H9 (cell line): Measurements from ENCODE around the gene PATL2. TPM values are rescaled to one million over a fixed set of nuclear protein-coding genes. Genes with fewer than 3 reads are reported as not detected.

Experiments
- DNase-seq: peaks from one replicate; pipeline ENCODE4 v3.0.0-alpha.2; 2017
- H2AFZ ChIP-seq: one replicate; pipeline ENCODE4 v1.6.1; 2013; ENCODE audit warnings: mild to moderate bottlenecking, low read length, control low read depth, moderate library complexity
- H2AK5ac ChIP-seq: 2 replicates; pipeline ENCODE4 v1.6.1; 2013; ENCODE audit warnings: low read length, control low read depth, mixed read lengths; ENCODE audit not compliant: insufficient read length
- H2BK120ac ChIP-seq: one replicate; pipeline ENCODE4 v1.6.1; 2013; ENCODE audit warnings: low read depth, mild to moderate bottlenecking, low read length, control low read depth, inconsistent platforms; ENCODE audit not compliant: poor library complexity, severe bottlenecking
- H2BK12ac ChIP-seq: 2 replicates; pipeline ENCODE4 v1.6.1; 2013; ENCODE audit warnings: low read length, control low read depth, mixed read lengths, low read depth; ENCODE audit not compliant: insufficient read length
- H2BK15ac ChIP-seq: 2 replicates; pipeline ENCODE4 v1.6.1; 2013; ENCODE audit warnings: low read depth, low read length, control low read depth
- H2BK20ac ChIP-seq: one replicate; pipeline ENCODE4 v1.6.1; 2013; ENCODE audit warnings: low read depth, mild to moderate bottlenecking, low read length, control low read depth, inconsistent platforms; ENCODE audit not compliant: poor library complexity, severe bottlenecking
- H2BK5ac ChIP-seq: 2 replicates; pipeline ENCODE4 v1.6.1; 2013; ENCODE audit warnings: low read length, control low read depth, mixed read lengths; ENCODE audit not compliant: insufficient read length
- H3K14ac ChIP-seq: 2 replicates; pipeline ENCODE4 v1.6.1; 2013; ENCODE audit warnings: low read length, control low read depth; ENCODE audit not compliant: insufficient read depth
- H3K18ac ChIP-seq: 2 replicates; pipeline ENCODE4 v1.6.1; 2013; ENCODE audit warnings: low read depth, mild to moderate bottlenecking, mixed read lengths, low read length, control low read depth; ENCODE audit not compliant: insufficient read length
- H3K23ac ChIP-seq: 2 replicates; pipeline ENCODE4 v1.6.1; 2013; ENCODE audit warnings: low read length, control low read depth, mixed read lengths, low read depth; ENCODE audit not compliant: insufficient read length
- H3K23me2 ChIP-seq: 2 replicates; pipeline ENCODE4 v1.6.1; 2013; ENCODE audit warnings: low read depth, mild to moderate bottlenecking, mixed read lengths, low read length, control low read depth; ENCODE audit not compliant: insufficient read length, poor library complexity, severe bottlenecking
- H3K27ac ChIP-seq: 2 replicates; pipeline ENCODE4 v1.5.1; 2013; ENCODE audit warnings: low read length, control low read depth, mixed read lengths, low read depth; ENCODE audit not compliant: insufficient read length
- H3K27me3 ChIP-seq: 2 replicates; pipeline ENCODE4 v1.6.1; 2013; ENCODE audit warnings: low read length, control low read depth, inconsistent platforms; ENCODE audit not compliant: insufficient read depth
- H3K4ac ChIP-seq: 2 replicates; pipeline ENCODE4 v1.6.1; 2013; ENCODE audit warnings: low read depth, mild to moderate bottlenecking, control low read depth, inconsistent platforms, low read length, moderate library complexity
- H3K4me1 ChIP-seq: 2 replicates; pipeline ENCODE4 v1.6.1; 2013; ENCODE audit warnings: low read length, control low read depth, inconsistent platforms; ENCODE audit not compliant: insufficient read depth
- H3K4me2 ChIP-seq: 2 replicates; pipeline ENCODE4 v1.6.1; 2013; ENCODE audit warnings: low read length, control low read depth, mixed read lengths; ENCODE audit not compliant: insufficient read length, insufficient read depth
- H3K56ac ChIP-seq: 2 replicates; pipeline ENCODE4 v1.6.1; 2013; ENCODE audit warnings: low read depth, mild to moderate bottlenecking, mixed read lengths, low read length, control low read depth; ENCODE audit not compliant: insufficient read length
- H3K79me1 ChIP-seq: 2 replicates; pipeline ENCODE4 v1.6.1; 2013; ENCODE audit warnings: low read depth, mild to moderate bottlenecking, moderate library complexity, low read length, control low read depth, inconsistent platforms; ENCODE audit not compliant: insufficient read depth, poor library complexity, severe bottlenecking
- H3K79me2 ChIP-seq: 2 replicates; pipeline ENCODE4 v1.6.1; 2013; ENCODE audit warnings: low read length, control low read depth, inconsistent platforms; ENCODE audit not compliant: insufficient read depth
- H3K9ac ChIP-seq: 2 replicates; pipeline ENCODE4 v1.6.1; 2013; ENCODE audit warnings: low read length, control low read depth, mixed read lengths; ENCODE audit not compliant: insufficient read length; ENCODE audit errors: extremely low read depth
- H3K9me3 ChIP-seq: one replicate; pipeline ENCODE4 v1.6.1; 2013; ENCODE audit warnings: low read depth, low read length, inconsistent platforms; ENCODE audit not compliant: control insufficient read depth
- H3T11ph ChIP-seq: one replicate; pipeline ENCODE4 v1.6.1; 2013; ENCODE audit warnings: mild to moderate bottlenecking, low read length, control low read depth, inconsistent platforms
- H4K20me1 ChIP-seq: one replicate; pipeline ENCODE4 v1.6.1; 2013; ENCODE audit not compliant: control insufficient read depth, insufficient read length, insufficient read depth
- H4K5ac ChIP-seq: 2 replicates; pipeline ENCODE4 v1.6.1; 2013; ENCODE audit warnings: low read depth, mild to moderate bottlenecking, mixed read lengths, low read length, control low read depth; ENCODE audit not compliant: insufficient read length
- H4K8ac ChIP-seq: replicated peaks from 2 replicates; pipeline ENCODE4 v1.6.1; 2013; ENCODE audit warnings: low read length, control low read depth, mixed read lengths, low read depth; ENCODE audit not compliant: insufficient read length
- H4K91ac ChIP-seq: 2 replicates; pipeline ENCODE4 v1.6.1; 2013; ENCODE audit warnings: low read depth, mild to moderate bottlenecking, moderate library complexity, mixed read lengths, low read length, control low read depth; ENCODE audit not compliant: insufficient read length
- H3K27ac Mint-ChIP-seq, 3 experiments: 2 replicates in 2 of 3; 3 replicates in 1 of 3; pipeline ENCODE4 v1.8.0; 2020 to 2021; ENCODE audit warnings: mixed read lengths in 3 of 3, mild to moderate bottlenecking in 1 of 3, moderate library complexity in 1 of 3
- H3K27me3 Mint-ChIP-seq: 2 replicates; pipeline ENCODE4 v1.8.0; 2021; ENCODE audit warnings: low read depth, mild to moderate bottlenecking, moderate library complexity, mixed read lengths
- H3K36me3 Mint-ChIP-seq, 3 experiments: 2 replicates in 2 of 3; 3 replicates in 1 of 3; pipeline ENCODE4 v1.8.0; 2020 to 2021; ENCODE audit warnings: low read depth in 3 of 3, mixed read lengths in 3 of 3; ENCODE audit not compliant: insufficient read depth in 1 of 3
- H3K4me1 Mint-ChIP-seq, 2 experiments: 2 replicates each; pipeline ENCODE4 v1.8.0; 2020; ENCODE audit warnings: mixed read lengths in 2 of 2
- H3K4me3 Mint-ChIP-seq, 2 experiments: 2 replicates in 1 of 2; 3 replicates in 1 of 2; pipeline ENCODE4 v1.8.0; 2020 to 2021; ENCODE audit warnings: mild to moderate bottlenecking in 2 of 2, mixed read lengths in 2 of 2, moderate library complexity in 1 of 2
- H3K9me3 Mint-ChIP-seq, 2 experiments: 2 replicates in 1 of 2; 3 replicates in 1 of 2; pipeline ENCODE4 v1.8.0; 2020; ENCODE audit warnings: mild to moderate bottlenecking in 2 of 2, mixed read lengths in 2 of 2, moderate library complexity in 1 of 2
- CTCF ChIP-seq: fragments of 200-600 bp; sonication (generic); conservative IDR thresholded peaks from 3 replicates; pipeline ENCODE4 v1.8.0; 2021; ENCODE audit warnings: antibody characterized with exemption, mild to moderate bottlenecking
- total RNA-seq: library from RNA; stranded (reverse); gene quantifications from 2 replicates; pipeline ENCODE4 v1.2.1, GENCODE V29; 2021

Gene PATL2
- total RNA-seq, 1 experiment from 2014 or later, result 0.46 TPM

GRCh38 chr15:44661576-44661975 lies 49.5 kb downstream of the PATL2 start:
- H3K27ac ChIP-seq, result no peak overlapping the region
- DNase-seq, result no peak
- peaks cover 6% of the 10 kb centered on the region for H3K79me1 ChIP-seq
- no peak overlapping the region for H2AFZ ChIP-seq
- H3K9me3 ChIP-seq, result no peaks in the 10 kb centered on the region
- H2BK12ac ChIP-seq, result no peak overlapping the region
- no peak overlapping the region for H3K18ac ChIP-seq
- H3K14ac ChIP-seq, result no peak overlapping the region
- H2BK5ac ChIP-seq, result no peak overlapping the region
- Mint-ChIP-seq H3K27ac (no peak overlapping the region), H3K27me3 (no peaks in the 10 kb centered on the region), H3K4me3 (peak overlapping the region; percentile 14 to 46; a peak in 2 of 5 replicates), H3K36me3 (peaks cover 2 to 18% (median 17%) of the 10 kb centered on the region in 3 experiments; a peak in 6 of 7 replicates), H3K9me3 (no peaks in the 10 kb centered on the region; a peak in 1 of 5 replicates), H3K4me1 (peaks cover 12 to 13% of the 10 kb centered on the region in 2 experiments)
- H2BK15ac ChIP-seq, result no peak overlapping the region
- H3K9ac ChIP-seq, result no peak overlapping the region
- no peak overlapping the region for H2BK120ac ChIP-seq
- H3K79me2 ChIP-seq, result no peaks in the 10 kb centered on the region
- TF ChIP-seq CTCF, result no peak
- no peak overlapping the region for H2BK20ac ChIP-seq
- H3T11ph ChIP-seq, result no peak overlapping the region
- no peak overlapping the region for H3K56ac ChIP-seq
- no peak overlapping the region for H4K91ac ChIP-seq
- H3K4me2 ChIP-seq, result no peak overlapping the region
- H2AK5ac ChIP-seq, result no peak overlapping the region
- no peak overlapping the region for H3K4ac ChIP-seq
- H4K8ac ChIP-seq, result no peak overlapping the region
- H4K5ac ChIP-seq, result no peak overlapping the region
- H3K27me3 ChIP-seq, result no peaks in the 10 kb centered on the region
- H3K23me2 ChIP-seq, result peaks cover 7% of the 10 kb centered on the region
- H3K4me1 ChIP-seq, result no peaks in the 10 kb centered on the region
- no peaks in the 10 kb centered on the region for H4K20me1 ChIP-seq
- no peak overlapping the region for H3K23ac ChIP-seq
